GM12892 (cell line): Measurements from ENCODE around the gene ZFHX3.

ENCODE experiments used
- DNase-seq: peaks from one replicate; pipeline ENCODE4 v3.0.0; 2011; ENCODE audit not compliant: insufficient read length
- FAIRE-seq: peaks from 2 replicates; lab custom pipeline; 2011; peaks lifted over from hg19 to GRCh38; lab: Jason Lieb, UNC
- POLR2A ChIP-seq: IDR thresholded peaks from 2 replicates; pipeline ENCODE4 v1.6.1; 2011; ENCODE audit warnings: low read depth, low read length, control low read depth
- POLR2AphosphoS5 ChIP-seq: IDR thresholded peaks from 2 replicates; pipeline ENCODE4 v1.6.1; 2011; ENCODE audit warnings: low read depth, low read length, control low read depth
- TAF1 ChIP-seq: IDR thresholded peaks from 2 replicates; pipeline ENCODE4 v1.6.1; 2011; ENCODE audit warnings: low read depth, mild to moderate bottlenecking, control low read depth, low read length, borderline replicate concordance

The ZFHX3 gene

DNA sequence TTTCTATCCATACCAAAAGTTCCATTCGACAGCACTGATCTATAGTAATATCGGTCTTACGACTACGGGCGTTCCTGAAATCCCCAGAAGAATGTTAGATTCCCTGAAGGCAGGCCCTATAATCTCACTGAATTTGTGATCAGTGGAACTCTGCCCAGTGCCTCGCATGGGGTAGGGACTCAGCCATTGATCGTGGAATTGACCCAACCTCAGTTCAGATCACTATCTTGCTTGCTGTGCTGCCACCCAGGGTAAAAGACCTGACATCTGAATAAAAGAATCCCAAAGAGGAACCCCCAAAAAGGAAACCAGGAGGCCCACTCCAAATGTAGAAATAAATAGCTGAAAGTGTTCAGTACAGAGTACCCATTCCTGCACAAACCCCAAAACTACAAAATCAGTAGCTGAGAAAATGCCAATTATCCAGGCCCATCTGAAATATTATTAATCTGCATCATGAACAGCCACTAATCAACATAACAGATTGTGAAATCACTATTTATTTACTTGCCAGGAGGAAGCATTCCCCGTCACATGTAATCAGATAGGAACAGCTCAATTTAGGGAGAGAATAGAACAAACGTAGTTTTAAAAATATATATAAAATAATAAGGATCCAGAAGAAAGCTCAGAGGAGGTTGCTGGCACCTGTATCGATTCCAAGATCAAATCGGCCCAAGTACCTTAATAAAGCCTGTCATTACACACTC lies 221.9 kb downstream of the ZFHX3 start:
- DNase-seq, result no peak
- TF ChIP-seq POLR2AphosphoS5 (no peak), POLR2A (no peak), TAF1 (no peak)
- FAIRE-seq, result no peak

DNA sequence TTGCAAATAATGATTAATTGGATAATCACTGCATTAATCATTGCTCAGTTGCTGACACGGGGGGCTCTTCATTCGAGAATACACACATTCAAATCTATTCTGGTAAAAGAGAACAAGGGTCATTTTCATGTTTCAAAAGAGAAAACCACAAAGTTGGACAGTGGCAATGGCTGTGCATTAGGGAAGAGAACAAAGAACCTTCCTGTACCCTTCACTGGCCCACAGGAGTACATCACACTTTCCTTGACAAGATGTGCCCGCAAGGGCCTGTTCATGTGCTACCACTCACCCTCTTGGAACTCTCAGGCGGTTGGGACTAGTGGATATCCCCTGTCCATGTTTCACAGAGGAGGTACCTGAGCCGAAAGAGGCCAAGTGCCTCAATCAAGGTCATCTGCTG lies 223.2 kb downstream of the ZFHX3 start:
- FAIRE-seq (no peak), DNase-seq (no peak)
- TF ChIP-seq TAF1 (no peak), POLR2AphosphoS5 (no peak), POLR2A (no peak)

DNA sequence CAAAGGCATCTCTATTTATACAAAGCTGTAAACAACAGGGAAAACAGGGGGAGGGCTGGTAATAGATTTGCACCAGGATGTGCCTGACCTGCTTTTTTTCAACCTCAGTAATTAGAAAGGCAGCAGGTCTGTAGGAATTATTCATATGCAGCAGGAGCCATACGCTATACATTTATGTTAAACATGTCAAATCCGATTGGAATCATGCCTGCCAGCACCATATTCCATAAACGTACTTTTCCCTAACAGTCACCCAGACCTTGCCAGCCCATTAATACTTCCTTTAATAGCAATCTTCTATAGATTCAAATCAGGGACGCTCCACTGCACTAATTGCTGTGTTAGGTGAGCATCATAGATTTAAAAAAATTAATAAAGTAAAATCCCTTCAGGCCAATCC lies 223.9 kb downstream of the ZFHX3 start:
- DNase-seq (no peak), FAIRE-seq (no peak)
- no peak for TF ChIP-seq POLR2A
- TF ChIP-seq TAF1, result no peak
- TF ChIP-seq POLR2AphosphoS5, result no peak

DNA sequence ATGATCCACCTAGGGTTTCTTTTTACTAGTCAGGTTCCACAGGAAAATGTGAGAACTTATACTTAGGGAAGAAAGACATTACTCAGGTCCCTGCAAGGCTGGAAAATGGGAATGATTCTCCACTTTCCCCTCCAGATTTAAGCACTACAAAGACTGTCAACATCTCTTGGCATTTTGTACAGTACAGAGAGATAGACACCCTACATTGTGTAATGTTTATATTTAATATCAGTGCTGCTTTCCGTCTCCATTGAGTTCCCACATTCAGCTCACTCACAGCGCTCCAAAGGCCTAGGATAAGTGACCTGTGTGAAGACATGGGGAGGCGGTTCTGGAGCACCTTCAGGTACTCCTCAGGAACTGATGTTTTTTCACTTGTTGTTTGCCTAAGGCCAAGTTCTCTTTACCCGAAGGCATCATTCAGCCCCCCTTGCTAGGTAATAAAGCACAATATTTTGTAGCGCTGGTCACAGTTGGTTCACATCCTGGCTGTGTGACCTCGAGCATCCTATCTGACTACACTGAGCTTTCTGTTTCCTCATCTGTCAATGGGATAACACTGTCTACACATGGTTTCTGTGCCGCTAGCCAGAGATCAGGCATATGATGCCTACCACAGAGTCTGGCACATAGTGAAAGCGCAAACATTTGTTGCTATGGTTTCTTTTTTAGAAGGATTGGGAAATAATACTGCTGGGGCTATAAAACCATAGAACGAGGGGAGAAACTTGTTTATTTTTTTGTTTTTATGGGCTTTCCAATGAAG lies 226.6 kb downstream of the ZFHX3 start:
- TF ChIP-seq POLR2A (no peak), TAF1 (no peak), POLR2AphosphoS5 (no peak)
- FAIRE-seq (no peak), DNase-seq (no peak)

DNA sequence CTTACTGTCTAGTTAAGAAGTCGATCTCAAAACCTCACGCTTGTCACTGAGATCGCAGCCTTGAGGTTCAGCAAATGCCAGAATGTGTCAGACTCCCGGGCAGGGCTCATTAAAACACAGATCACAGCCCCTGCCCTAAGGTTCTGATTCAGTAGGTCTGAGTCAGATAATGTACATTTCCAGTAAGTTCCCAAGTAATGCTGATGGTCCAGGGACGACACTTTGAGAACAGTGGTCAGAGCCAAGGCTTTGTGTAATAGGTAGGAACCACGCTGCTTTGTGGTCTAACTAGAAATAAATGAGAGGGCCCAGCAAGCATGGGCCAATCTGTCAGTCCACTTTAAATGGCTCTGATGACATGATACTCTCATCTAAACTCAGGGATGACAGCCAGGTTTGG lies 228.6 kb downstream of the ZFHX3 start:
- FAIRE-seq (no peak), DNase-seq (no peak)
- TF ChIP-seq TAF1, result no peak
- no peak for TF ChIP-seq POLR2A

DNA sequence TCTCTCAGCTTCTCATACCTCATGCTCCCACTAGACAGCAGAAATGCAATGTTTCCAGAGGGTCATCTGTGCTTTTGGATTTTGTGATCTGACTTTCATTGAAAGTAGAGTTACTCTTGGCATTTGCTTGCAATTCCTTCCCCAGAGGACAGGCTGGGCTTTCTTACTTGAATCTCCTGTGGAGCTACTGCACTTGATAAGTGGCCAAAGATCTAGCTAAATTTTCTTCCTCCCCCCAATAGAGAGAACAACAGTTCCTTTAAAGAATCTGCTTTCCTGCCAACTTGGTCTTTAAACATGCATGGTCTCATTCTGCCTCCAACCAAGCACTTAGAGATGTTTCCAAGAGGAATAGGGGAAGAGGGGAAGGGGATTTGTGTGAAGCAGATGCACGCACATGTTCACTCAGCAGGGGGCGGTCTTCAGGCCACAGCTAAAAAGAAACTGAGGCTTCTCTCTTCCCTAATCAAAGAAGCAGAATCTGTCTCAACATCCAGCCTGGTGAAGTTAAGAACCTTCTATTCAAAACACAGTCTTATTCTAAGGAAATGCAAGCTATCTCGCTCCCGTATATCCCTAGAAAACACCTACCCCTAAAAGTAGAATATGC lies 229.6 kb downstream of the ZFHX3 start:
- no peak for DNase-seq
- TF ChIP-seq TAF1 (no peak), POLR2AphosphoS5 (no peak), POLR2A (no peak)
- no peak for FAIRE-seq

DNA sequence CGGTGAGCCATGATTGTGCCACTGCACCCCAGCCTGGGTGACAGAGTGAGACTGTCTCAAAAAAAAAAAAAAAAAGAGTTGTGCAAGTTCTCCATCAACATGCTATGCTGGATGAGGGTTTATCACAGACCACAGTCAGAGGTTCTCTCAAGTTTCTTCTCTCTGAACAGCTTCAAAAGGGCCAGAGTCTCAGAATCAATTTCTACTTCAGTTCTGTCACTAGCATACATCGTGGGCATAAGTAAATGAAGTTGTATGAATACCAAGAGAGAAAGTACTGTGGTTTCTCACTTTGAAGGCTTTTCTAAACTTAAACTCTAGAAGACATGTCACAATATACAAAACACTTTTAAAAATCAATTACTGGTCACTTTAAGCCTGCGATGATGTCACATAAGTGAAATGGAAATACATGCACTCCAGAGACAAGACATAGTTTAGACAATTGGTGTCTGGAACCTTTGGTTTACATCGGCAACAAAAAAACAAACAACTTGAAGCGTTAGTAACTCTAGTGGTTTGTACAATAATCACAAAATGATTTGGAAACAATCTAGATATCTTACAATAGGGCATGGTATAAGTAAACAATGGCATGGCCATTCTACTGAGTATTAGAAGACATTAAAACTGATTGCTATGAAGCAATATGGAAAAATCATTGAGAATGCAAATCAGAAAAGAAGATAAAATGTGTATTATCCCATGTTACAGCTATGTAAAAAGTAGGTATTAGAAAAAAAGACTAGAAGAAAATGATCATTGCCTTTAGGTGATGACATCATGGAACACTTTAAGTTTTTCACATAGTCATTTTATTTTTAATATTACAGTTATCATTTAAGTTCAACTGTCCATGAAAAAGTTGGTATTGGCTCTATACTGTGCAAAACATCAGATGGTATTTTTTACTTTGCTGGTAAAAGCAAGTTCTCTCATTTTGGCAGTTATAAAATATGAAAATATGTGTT lies 232.3 kb downstream of the ZFHX3 start:
- TF ChIP-seq POLR2A, result no peak
- no peak for TF ChIP-seq POLR2AphosphoS5
- no peak for TF ChIP-seq TAF1
- FAIRE-seq (no peak), DNase-seq (no peak)

DNA sequence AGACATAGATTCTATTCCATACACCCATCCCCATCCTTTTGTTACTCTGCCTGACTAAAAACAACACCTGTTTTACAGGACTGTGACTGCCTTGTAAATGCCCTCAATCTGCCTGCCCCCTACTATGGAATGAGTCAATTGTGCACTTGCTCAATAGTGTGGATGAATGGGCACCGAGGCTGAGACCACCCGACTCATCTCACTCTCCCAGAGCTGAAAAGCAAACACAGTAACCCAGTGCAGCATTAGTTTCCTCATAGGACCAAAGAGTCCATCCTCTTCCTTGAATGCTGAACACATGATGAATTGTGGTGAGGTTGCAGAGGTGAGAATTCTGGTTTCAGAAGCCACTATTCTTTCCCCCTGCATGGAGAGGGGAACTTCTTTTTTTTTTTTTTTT lies 233.7 kb downstream of the ZFHX3 start:
- TF ChIP-seq POLR2A (no peak), TAF1 (no peak), POLR2AphosphoS5 (no peak)
- FAIRE-seq (no peak), DNase-seq (no peak)

DNA sequence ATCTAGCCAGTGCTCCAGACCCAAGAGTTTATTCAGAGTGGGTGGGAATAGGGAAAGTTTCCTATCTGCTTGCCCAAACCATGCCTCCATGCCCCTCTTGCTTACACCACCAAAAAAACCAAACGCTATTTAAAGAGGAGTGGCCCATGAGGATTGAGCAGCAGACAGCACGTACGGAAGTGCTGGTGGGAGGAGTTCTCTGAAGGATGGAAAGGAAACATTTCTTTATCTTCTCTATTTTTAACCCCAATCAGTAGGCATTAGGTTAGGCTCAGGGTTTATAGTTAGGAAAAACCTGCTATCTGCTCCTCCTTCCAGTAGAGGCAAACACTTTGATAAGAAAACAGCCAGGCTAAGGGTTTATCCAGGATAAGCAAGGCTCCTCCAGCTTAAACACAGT lies 235.3 kb downstream of the ZFHX3 start:
- FAIRE-seq (no peak), DNase-seq (no peak)
- no peak for TF ChIP-seq POLR2A
- no peak for TF ChIP-seq POLR2AphosphoS5
- TF ChIP-seq TAF1, result no peak

DNA sequence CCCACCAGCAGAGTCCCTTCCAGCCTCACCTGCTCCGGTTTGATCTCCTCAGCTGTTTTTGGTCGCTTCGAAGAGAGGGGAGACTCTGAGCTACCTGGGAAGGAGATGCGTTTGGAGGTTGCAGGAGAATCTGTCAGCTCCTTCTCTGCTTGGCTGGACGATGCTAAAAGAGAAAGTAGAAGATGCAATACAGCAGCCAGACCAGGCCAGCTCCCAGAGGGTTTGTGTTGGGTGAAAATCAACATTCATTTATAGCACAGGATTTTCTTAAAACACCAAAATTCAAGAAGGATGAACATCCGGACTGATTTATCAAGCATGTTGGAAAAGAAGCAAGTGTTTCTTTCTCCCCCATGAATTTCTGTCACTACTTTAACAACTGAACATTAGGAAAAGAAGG lies 236.1 kb downstream of the ZFHX3 start:
- DNase-seq (no peak), FAIRE-seq (no peak)
- TF ChIP-seq POLR2A, result no peak
- no peak for TF ChIP-seq POLR2AphosphoS5
- no peak for TF ChIP-seq TAF1
